Measurements from ENCODE around the gene VAMP7. TPM values are rescaled to one million over a fixed set of nuclear protein-coding genes. Genes with fewer than 3 reads are reported as not detected.
"Not testable (repeated sequence)": the region's sequence is repeated elsewhere in the genome, so short reads cannot be mapped to it uniquely, and the experiment has no call there.

VAMP7 gene
- total RNA-seq, 1 donor from 2014 or later = 31.3 TPM

DNA sequence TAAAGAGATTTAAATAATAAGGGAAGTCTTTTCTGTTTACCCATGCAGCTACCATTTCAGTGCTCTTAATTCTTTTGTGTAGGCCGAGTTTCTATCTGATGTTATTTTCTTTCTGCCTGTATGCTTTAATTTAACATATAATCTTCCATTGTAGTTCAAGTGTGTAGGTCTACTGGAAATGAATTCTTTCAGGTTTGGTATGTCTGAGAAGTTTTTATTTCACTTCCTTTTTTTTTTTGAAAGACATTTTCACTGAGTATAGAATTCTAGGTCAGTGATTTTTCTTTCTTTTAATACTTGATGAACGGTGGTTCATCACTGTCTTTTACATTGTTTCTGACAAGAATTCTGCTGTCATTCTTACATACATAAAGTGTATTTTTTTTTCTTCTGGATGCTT lies 42.1 kb downstream of the VAMP7 start:
- no peak for DNase-seq

DNA sequence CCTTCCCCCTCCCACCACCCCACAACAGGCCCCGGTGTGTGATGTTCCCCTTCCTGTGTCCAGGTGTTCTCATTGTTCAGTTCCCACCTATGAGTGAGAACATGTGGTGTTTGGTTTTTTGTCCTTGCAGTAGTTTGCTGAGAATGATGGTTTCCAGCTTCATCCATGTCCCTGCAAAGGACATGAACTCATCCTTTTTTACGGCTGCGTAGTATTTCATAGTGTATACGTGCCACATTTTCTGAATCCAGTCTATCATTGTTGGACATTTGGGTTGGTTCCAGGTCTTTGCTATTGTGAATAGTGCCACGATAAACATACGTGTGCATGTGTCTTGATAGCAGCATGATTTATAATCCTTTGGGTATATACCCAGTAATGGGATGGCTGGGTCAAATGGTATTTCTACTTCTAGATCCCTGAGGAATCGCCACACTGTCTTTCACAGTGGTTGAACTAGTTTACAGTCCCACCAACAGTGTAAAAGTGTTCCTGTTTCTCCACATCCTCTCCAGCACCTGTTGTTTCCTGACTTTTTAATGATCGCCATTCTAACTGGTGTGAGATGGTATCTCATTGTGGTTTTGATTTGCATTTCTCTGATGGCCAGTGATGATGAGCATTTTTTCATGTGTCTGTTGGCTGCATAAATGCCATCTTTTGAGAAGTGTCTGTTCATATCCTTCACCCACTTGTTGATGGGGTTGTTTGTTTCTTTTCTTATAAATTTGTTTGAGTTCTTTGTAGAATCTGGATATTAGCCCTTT lies 49.9 kb downstream of the VAMP7 start:
- not testable (repeated sequence) for DNase-seq

DNA sequence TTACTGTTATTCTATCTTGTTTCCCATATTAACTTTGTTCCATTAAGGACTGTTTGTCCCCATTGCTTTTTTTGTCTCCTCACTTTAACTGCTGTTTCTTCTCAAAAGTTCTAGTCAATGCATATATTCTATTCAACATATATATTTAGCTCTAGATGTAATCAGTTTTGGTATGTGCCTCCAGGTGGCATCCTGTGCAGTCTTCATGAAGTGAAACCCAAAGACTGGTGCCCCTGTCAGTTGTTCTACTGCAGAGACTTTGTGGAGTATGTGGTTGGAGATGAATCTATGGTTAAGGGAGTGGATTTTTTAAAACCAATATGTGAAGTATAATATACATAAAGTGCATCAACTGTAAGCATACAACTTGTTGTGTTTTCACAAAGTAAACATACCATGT lies 57.0 kb downstream of the VAMP7 start:
- DNase-seq = no peak

DNA sequence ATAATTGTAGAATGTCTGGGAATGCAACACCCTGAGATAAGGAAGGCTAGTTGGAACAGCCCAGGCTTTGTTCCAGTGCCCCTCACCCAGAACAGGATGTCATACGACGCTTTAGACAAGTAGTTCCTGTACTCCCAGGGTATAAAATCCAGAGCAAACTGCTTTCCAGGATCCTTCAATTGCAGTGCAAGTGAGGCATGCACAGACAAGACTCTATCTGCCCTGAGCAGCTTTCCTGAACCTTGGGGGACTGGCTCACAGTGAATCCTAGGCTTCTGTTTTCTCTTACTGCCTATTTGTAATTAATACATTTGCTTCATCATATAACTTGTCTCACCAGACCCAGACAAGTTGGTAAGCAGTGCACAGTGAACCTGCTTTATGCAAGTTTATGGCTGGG lies 68.0 kb downstream of the VAMP7 start:
- no peak for DNase-seq

DNA sequence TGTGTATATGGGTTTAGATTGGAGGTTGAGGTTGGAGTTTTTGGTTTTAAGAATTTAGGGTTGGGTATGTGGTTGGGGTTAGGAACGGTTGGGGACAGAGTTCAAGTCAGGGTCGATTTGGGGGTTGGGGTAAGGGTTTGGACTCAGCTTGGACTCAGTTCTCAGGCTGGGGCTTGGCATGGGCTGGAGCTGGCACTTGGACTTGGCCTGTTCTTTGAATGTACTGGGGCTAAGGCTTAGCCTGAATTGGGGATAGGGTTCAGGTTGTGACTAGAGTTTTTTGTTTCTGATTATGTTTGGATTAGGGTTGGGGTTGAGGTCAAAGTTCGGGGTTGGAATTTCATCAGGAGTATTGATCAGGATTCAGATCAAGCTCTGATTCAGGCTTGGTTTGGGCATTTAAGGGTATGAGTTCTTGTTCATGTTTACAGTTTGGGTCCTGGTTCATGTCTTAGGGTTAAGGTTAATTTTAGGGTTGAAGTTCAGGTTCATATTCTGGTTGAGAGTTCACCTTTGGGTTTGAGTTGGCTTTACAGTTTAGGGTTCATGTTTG lies 70.2 kb downstream of the VAMP7 start:
- no peak for DNase-seq

DNA sequence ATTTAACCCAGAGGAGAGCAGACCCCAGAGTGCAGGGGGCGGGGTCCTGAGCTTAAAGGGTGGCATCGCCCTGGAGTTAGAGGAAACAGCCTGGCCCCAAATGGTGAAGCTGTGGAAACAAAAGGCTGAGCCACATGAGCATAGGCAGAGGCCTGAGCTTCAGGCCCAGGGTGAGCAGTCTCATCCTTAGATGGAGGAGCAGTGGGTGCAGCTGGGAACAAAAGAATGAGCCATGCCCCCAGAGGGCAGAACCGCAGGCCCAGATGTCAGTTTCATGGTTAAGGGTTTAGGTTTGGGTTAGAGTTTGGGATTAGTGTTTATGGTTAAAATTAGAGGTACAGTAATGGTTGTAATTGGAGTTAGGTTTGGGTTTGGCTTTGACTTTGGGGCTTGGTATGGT lies 71.9 kb downstream of the VAMP7 start:
- DNase-seq = no peak

DNA sequence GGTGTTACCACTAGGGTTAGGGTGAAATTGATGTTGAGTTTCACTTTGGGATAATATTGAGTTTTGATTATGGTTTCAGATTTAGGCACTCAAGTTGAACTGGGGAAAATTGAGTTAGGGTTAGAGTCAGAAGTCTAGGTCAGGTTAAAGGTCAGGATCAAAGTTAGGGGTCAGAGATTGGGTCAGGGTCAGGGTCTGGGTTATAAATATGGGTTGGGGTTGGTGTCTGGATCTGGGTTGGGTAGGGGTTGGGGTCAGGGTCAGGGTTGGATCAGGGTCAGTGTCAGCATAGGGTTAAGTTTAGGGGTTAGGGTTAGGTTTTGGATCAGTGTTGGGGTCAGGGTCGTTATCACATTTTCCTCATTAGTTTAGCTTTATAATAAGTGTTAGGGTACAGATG lies 73.6 kb downstream of the VAMP7 start:
- DNase-seq = no peak

DNA sequence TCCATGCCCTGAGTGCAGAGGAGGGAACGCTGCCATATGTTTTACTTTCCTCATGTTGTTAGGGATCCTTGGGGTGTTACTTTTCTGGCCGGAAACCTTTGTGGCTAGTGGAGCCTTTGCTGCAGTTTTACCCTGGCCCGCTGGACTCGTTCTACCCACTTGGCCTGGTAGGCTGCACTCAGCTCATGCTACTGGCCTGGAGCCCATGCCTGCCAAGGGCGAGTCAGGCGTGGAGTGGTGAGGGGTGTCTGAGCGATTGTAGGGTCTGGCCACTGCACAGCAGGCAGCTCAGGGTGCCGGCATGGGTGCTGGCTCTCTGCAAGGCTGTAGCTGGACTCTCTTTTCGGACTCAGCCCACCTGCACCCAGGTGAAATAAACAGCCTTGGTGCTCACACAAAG lies 75.0 kb downstream of the VAMP7 start:
- DNase-seq = no peak

DNA sequence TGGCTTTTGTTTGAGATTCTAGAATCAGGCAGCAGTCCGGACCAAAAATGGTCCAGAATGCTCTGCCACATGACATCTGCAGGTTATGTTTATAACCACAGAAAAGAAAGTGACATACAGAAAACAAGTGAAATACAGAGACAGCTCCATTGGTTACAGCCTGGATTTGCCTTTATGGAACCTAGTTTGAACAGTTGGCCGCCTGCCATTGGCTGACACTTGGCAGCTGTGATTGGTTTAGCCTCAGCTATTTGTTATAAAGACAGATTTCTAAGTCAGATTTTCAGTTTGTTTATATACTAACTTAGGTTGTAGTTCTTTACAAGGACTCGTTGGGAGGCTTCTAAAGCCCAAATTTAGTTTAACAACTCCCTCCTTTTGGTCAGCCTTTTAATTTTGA lies 75.5 kb downstream of the VAMP7 start:
- DNase-seq = no peak

DNA sequence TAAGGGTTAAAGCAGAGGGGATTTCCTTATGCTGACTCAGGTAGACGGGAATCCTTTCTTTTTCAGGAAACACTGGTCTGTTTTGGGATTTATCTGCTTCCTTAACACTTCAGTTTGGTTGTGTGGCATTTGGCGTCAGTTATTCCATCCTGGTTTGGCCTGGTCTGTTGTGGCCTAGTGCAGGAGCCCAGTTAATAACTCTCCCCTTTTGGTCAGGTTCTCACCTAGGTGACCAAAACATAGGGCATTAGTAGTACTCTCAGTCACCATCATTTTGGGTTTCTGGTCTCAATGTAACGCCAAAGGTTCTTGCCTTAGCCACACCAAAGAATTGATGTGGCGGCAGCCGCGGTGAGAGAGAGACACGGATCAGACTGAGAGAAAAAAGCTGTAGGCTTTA lies 76.7 kb downstream of the VAMP7 start:
- DNase-seq = no peak

DNA sequence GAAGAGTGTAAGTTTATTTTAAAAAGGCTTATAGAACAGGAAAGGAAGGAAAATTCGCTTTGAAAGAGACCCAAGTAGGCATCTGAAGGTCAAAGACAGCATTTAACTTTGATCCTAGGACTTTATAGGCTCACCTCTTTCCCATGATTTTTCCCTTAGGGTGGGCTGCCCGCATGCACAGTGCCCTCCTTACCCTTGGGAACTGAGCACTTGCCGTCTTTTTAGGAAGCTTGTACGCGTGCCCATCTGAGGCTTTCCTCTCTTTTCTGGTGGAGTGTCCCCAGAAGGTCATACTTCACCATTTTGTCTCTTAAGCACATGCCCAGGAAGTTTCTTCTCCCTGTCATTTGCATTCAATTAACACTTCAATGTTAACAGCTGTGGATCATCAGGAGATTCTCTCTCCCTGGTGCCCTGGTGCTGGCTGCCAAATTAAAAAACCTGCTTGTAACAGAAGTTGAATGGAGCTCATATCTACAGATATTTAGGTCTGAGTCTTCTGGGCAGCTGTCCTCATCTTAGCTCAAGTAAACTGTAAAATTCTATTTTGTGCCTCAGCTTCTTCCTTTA lies 78.0 kb downstream of the VAMP7 start:
- no peak for DNase-seq

DNA sequence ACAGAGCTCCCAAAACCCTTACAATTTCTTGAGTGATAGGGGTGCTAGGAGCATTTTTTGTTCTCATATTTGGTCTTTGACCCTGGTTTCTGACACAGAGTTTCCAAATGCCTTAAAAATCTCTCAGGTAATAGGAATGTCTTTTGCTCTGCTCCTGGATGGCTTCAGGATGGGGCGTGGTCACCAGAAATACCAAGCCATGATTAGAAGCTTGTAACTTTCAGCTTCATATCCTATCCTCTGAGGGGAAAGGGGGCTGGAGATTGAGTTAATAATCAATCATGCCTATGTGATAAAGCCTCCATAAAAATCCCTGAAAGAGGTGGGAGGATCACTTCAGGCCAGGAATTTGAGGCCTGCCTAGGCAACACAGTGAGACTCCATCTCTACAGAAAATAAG lies 81.8 kb downstream of the VAMP7 start:
- DNase-seq = no peak

DNA sequence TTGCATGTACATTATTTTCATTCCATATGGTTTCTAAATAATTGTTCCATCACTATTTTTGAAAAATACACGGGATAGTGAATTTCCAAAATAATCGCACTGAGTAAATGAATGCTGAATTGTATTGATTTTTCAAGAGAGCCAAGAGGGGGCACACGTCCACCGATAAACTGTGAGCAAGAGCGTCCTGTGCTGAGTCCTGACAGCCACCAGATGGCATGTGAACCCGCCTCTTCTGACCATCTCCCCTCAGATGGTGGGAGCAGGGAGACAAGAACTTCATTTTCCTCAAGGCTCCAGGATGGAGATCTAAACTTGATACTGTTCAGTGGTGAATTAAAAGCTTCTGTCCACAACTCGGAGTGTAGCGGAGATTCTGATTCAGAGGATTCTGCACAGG lies 85.7 kb downstream of the VAMP7 start:
- no peak for DNase-seq

DNA sequence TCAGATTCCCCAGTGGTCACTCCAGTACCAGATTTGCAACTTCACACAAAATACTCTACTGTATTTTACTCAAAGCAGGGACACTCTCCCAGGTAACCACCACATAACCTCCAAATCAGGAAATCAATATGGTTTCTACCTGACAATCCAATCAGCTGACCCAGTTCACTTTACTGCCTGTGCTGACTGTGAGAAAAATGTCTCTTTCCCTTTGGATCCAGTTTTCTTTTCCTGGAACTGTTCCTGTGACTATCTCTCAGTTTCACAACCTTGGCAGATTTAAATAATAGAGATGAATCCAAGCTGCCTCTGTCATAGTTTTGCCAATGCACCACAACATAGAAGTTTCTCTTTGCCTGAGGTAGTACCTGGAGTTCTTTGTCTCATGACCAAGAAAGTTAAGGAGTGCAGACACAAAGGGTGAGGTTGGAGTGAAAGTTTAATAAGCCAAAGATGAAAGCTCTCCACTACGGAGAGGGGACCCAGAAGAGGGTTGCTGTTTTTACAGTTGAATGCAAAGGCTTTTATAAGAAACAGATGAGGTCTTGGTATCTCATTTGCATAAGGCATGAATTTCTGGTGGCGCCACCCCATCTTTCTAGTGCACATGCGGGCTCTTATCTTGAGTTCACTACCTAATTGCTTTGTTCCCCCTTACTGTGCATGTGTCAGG lies 86.6 kb downstream of the VAMP7 start:
- DNase-seq = no peak

DNA sequence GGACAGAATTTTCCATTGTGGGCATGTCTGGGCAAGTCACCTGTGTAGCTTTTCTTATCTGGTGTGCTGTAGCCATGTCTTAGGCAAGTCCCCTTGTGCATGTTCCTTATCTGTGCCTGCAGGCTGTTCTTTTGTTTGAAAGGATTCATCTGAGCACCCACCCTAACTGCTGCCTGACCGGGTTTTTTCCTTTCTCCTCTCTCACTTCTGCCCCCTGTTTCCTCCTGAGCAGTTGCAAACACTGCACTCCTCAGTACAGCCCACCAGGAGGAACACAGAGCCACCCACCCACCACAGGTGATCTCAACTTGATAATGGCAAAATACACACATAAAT lies 87.1 kb downstream of the VAMP7 start:
- no peak for DNase-seq

DNA sequence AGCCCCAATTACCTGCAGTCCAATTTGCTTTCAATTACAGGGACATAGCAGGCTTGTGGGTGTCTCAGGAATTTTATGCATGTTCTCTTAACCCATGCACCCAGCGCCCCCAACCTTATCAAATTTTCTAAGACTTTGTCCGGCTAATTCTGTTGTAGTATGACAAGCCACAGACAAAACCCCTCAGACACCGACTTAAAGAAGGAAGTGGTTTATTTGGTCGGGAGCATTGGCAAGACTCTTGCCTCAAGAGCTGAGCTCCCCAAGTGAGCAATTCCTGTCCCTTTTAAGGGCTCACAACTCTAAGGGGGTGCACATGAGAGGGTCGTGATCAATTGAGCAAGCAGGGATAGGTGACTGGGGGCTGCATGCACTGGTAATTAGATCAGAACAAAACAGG lies 87.6 kb downstream of the VAMP7 start:
- no peak for DNase-seq

DNA sequence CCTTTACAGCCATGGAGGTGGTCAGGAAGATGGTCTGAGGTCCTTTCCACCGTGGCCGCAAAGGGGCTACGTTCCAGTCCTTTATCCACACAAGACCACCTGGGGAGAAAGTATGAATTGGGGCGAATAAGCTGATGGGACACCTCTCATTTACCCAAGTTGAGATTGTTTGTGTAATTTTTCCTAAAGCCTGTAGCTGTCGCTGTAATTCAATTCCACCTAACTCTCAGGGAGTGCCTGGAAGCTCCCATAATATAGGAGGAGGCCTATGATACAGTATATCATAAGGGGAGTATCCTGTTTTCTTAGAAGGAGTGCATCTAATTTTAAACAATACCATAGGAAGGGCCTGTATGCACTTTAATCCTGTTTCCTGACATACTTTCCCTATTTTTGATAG lies 90.5 kb downstream of the VAMP7 start:
- not testable (repeated sequence) for DNase-seq

DNA sequence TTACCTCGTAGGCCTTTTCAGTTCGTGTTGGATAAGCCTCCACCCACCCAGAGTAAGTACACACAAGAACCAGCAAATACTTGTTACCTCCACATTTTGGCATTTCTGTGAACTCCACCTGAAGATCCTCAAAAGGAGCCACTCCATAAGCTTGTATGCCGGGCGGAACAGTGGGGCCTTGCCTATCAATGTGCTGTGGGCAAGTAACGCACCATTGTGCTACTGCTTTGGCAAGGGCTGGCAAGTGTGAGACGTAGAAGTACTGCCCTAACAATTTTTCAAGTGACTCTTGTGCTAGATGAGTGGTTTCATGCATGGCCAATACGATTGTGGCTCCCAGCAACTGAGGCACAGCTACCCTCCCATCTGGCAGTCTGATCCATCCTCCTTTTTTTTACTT lies 91.1 kb downstream of the VAMP7 start:
- not testable (repeated sequence) for DNase-seq

DNA sequence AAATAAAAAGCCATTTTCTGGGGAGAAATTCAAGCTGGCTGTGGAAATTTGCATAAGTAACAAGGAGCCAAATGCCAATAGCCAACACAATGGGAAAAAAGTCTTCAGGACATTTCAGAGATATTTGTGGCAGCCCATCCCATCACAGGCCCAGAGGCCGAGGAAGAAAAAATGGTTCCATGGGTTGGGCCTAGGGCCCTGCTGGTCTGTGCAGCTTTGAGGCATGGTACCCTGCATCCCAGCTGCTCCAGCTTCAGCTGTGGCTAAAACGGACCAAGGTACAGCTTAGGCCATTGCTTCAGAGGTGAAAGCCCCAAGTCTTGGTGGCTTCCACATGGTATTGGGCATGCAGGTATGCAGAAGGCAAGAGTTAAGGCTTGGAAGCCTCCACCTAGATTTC lies 102.2 kb downstream of the VAMP7 start:
- no peak for DNase-seq

DNA sequence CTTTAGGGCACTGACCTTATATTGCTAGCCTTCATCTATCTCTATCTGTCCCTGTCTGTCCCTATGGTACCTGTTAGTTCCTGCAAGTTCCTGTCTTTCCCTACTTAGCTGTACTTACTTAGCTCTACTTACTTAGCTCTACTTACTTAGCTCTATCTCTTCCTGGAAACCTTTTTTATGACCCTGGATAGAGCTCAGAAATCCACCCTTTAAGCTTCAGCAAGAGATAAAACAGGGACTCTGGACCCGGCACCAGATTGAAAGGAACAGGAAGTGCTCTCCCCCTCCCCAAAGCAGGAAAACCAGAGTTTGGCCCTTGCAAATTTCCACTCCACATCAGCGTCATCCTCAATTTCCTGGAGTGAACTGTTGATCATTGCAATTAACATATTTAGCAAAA lies 104.1 kb downstream of the VAMP7 start:
- no peak for DNase-seq

DNA sequence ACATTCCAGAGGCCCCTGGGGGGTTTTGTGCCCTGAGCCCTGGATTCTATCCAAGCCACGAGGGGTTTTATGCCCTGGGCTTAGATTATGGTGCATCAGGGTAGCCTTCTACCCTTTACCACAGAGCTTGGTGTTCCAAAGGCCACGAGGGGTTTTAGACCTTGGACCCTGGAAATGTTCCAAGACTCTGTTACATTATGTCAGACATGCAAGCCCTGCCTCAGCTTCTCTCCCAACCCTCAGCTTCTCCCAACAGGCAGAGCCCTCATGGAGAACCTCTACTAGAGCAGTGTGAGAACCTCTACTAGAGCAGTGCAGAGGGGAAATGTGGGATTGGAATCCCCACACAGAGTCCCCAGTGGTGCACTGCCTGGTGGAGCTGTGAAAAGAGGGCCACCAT lies 105.8 kb downstream of the VAMP7 start:
- not testable (repeated sequence) for DNase-seq

DNA sequence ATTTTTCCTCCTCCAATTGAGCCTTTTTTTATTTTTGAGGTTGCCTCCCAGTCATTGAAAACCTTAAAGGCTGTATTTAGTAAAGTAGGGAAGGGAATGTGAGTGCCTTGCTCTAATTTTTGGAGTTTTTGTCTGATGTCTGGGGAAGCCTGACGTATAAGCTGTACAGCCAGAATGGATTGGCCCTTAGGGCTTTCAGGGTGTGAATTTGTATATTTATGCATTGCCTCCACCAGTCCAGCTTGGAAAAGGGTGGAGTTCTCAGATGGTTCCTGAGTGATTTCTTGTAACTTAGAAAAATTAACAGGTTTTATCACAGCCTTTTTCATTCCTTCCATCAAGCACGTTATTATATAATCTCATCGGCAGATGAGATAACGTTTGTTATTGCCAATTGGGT lies 107.7 kb downstream of the VAMP7 start:
- no peak for DNase-seq
